Stimulated activated CD8-positive, alpha-beta memory T cell treated with anti-CD3 and anti-CD28 coated beads, Interleukin-15, amount 100 ng/mL, for 4 hours (primary cell): ENCODE results near the gene AFTPH.

Experiments
- DNase-seq, 2 donors: peaks; one replicate each; pipeline ENCODE4 v3.0.0-alpha.2; 2020; ENCODE audit warnings: low read depth in 2 of 2

AFTPH gene

GRCh38 chr2:64610316-64610855 is 86.3 kb downstream of the AFTPH start:
- DNase-seq: no peak

DNA sequence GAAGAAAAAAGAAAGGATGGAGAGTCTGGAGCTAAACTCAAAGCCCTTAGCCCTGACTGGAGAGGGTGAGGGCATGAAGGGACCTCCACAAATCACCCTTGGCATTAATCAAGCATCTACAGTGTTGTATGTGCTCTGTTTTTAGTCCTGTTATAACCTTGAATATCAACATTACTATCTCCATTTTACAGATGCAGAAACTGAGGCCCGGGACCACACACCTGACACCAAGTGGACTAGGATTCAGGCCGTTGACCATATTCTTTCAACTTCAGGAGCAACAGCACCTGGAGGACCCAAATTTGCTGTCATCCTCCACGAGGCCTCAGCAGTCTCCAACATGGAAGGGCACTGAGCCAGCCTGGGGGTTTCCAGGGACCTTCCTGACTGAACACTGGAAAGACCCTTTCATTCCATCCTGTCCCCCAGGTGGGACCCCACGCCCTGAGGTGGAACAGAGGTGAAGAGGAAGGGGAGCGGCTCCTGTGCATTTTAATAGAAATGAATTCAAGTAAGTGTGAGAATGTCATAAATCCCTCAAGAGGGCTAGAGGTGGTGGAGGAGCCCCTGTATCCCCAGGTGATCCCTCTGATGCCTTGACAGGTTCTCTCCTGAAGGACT is 88.6 kb downstream of the AFTPH start:
- DNase-seq: no peak

DNA sequence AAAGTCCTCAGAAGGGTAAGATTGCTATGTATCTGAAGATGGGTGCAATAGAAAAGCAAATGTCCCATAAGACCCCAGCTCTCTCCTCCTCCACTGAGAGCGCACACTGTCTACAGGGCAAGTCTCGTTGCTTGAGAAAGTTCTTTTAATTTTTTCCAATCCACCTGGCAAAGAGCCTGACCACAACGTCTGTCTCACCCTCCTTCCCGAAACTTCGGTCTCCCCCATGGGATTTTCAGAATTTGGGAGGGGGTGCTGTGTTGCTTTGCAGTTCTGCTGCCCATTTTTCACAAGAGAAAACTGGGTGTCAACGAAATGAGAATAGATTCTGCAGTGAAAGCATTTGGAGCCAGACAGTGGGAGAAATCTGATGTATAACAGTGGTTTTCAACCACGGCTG is 89.1 kb downstream of the AFTPH start:
- DNase-seq: no peak

- no peak for DNase-seq
These were observed 91.2 kb downstream of the AFTPH start for GRCh38 chr2:64615192-64615763.

GRCh38 chr2:64615844-64616536 is 91.9 kb downstream of the AFTPH start:
- DNase-seq: no peak

DNA sequence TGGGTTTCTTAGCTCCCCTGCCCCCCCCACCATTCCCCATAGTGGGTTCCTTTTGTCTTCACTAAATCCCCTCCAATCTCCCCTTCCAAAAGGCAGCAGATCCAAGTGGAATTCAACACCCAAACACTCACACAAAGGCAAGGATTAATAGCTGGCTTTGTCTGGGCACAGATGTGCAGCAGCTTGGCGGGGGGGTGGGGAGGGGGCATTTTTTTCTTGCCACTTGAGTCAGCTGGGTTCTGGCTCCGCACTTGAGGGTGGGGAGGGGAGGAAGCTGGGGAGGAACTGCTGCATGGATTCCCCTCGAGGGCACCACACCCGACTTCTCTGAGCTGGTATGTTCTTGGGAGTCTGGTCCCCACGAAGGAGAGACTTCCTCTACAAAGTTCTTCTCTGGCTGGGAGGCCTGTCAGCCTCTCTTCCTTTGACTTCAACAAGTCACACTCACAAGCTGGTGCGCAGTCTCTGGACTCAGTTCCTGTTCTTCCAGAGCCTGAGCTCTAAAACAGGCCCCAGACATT is 93.6 kb downstream of the AFTPH start:
- no peak for DNase-seq

- no peak for DNase-seq
These were observed 96.5 kb downstream of the AFTPH start for GRCh38 chr2:64620661-64621060.

DNA sequence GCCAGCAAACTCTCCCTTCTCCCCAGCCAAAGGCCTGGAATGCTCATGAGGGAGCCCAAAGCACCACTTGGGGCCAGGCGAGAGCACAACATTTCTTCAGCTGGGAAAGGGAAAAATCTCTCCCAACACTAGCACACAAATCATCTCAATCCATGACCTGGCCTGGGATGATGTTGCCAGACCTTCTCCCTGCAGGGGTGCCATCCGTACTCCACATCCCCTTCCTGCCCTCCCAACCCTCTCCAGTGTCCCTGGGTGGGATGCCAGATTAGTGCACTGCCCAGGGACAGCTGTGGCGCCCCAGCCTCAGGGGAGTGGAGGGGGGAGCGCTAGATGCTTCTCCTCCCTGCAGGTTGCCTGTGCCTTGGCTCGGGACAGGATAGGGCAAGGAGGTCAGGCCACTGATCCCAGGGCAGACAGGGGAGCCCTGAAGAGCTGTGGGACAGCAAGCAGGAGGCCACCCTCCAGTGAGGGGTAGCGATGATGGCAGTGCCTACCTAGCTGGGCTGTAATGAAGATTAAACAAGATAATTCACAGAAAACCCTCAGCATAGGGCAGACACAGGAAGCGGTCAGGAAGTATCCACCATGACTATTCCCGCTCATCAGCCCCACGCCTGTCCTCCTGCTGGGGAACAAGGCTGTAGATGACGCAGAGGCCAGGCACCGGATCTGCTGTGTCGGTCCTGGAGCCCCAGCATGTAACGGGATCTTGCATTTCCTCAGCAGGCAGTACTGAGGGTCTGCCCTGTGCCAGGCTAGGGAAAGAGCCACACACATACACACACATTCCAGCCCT is 98.5 kb downstream of the AFTPH start:
- DNase-seq: no peak

GRCh38 chr2:64623242-64623850 is 99.2 kb downstream of the AFTPH start:
- DNase-seq: no peak

DNA sequence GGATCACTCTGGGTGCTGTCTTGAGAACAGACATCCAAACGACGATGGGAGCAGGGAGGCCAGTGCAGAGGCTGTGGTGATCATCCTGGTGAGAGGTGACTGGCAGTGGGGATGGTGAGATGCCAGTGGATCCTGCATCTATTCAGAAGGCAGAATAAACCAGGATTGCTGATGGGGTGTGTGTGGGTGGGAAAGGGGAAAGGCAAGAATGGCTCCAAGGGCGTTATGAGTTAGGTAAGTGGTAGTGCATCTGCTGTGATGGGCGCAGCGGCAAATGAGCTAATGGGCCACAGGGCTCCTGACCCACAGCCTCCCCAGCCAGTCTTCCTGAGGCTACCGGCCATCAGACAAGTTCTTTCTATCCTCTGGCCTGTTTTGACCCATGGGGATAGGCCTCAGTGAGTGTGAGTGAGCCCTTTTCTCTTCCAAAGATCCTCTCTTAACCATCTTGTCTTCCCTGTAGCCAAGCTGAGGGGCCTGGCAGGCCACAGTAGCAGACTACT is 100.0 kb downstream of the AFTPH start:
- DNase-seq: no peak

DNA sequence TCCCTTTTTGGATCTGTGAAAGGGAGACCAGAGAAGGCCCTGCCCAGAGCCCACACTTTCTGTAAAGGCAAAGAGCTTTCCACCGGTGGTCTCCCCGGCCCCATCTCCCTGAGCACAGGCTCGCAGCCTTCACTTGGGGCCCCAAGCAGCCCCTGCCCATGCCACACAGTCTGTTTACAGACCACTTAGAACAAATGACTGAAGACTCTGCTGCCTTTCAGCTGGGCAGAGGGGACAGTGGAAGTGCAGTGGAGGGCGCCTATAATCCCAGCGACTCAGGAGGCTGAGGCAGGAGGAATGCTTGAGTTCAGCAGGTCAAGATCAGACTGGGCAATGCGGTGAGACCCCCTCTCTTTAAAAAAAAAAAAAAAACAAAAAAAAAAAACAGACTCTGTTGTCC is 100.7 kb downstream of the AFTPH start:
- no peak for DNase-seq

GRCh38 chr2:64625299-64626145 is 101.4 kb downstream of the AFTPH start:
- DNase-seq: no peak

DNA sequence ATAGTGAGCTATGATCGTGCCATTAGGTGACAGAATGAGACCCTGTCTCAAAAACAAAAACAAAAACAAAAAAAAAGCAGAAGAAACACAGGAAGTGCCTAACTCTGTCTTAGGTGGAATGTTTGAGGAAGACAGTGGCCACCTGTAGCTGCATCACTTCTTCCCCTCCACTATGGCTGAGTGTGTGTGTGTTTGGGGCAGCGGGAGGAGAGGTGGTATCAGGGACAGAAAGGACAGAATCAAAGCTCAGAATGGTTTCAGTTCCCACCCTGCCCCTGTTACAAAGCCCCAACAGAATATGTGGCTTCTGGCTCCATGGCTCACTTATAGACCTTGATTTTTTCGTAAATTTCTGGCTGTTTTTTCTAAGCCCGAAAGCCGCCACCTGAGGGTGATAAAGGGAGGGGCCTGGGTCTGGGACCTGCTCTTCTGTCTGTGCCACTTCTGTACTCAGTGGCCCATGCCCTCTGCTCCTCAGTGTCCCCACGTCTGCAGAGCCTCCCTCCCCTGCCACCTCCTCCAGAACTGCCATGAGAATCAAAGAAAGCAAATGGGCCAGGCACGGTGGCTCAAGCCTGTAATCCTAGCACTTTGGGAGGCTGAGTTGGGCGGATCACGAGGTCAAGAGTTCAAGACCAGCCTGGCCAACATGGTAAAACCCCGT is 102.2 kb downstream of the AFTPH start:
- DNase-seq: no peak

DNA sequence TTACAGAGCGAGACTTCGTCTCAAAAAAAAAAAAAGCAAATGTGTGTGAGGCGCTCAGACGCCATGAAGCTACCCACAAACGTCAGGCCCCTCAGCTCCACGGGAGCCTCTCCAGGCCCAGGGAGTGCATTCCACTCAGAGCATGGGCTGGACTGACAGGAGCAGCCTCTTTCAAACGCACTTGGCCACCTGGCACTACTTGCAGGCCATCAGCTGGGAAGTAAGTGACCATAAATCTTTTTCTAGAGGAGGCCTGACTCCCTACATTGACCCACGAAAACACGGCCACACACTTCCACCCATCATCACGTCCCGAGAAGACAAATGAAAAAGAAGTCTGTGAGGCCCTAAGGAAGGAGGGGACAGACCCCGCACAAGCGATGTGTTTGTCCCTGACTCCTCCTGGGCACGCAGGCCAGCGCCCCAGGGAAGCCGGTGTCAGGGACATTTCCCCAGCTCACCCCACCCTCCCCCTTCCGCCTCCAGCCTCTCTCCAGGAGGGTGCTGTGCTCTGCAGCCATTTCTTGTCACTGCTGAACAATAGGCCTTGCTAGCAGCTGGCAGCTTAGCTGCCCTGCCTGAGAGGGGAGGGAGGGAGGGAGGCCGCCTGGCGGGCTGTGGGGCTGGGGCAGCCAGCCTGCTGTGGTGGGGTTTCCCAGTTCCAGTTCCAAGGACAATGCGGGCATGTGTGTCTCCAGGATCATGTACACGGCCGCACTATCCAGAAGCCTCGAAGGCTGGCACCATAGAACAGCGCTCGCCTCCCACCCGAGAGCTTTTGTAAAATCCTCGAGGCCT is 103.0 kb downstream of the AFTPH start:
- DNase-seq: no peak

DNA sequence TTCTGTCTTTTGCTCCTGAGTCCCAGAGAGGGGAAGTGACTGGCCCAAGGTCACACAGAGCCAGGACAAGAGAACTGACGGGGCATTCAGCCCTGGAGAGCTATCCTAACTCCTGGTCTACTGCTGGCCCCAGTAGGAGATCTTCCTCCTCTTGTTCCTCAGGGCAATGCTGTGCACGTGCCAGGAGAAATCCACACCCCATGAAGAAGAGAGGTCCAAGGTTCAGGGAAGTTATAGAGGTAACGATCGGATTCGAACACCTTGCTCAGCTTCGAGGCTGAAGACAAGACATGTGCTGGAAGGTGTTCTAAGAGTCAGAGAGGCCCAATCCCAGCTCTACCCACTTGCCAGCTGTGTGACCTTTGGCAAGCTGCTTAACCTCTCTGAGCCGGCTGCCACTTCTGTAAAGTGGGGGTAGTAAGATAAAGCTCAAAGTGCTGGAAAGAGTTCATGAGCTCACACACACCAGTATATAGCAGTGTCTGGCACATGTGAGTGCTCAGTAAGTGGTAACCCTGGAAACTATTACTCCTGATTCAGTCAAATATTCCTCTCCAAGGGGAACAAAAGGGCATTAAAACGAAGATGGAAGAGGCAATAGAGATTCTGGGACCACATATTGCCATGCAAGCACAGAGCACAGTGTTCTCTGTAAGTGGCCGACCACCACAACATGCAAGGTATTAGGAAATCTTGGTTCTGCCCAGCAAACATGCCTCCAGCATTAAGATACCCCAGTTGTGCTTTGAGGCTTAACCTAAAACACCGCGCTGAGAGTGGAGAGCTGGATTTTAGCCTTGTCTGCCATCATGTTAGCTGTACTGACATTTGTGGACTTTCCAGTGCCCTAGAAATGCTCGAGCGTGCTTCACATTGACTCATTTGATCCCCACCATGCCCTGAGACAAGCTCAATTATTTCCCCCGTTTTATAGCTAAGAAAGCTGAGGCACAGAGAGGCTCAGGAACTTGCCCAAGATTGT is 104.0 kb downstream of the AFTPH start:
- DNase-seq: no peak

- DNase-seq: no peak
These were observed 105.2 kb downstream of the AFTPH start for GRCh38 chr2:64629329-64629781.

- no peak for DNase-seq
These were observed 105.7 kb downstream of the AFTPH start for GRCh38 chr2:64629875-64630274.

DNA sequence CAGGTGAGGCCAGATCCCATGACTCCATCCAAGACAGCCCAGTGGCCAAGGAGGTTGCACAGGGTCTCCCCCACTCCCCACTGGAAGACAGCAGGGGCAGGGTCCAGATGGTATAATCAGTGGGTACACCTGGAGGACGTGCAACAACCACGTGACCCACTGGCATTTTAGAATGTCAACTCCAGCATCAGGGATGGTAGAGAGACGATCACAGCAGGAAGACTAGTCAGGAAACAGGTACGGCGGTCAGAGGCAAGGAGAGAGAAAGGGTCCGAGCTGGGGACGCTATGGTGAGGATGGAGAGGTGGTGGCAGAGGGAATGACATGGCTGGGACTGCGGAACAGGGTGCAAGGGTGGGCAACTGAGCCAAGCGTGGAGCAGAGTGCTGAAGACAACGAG is 106.6 kb downstream of the AFTPH start:
- DNase-seq: no peak
